K562 (cell line): Measurements from ENCODE around the gene VSIG10L2. TPM values are rescaled to one million over a fixed set of nuclear protein-coding genes. Genes with fewer than 3 reads are reported as not detected.

Experiments
- CAMTA2 ChIP-seq: fragments of 250-450 bp; sonication (Bioruptor Pico); conservative IDR thresholded peaks from 2 replicates; pipeline ENCODE4 v1.5.1; 2022
- FOXP1 ChIP-seq: sonication (generic); formaldehyde crosslinking; IDR thresholded peaks from 2 replicates; pipeline ENCODE4 v1.8.0; 2022; ENCODE audit warnings: mild to moderate bottlenecking, missing genetic modification reagents
- GTF2E2 ChIP-seq: fragments of 200-800 bp; sonication (Bioruptor generic); IDR thresholded peaks from 2 replicates; pipeline ENCODE4 v1.6.1; 2016; ENCODE audit warnings: missing genetic modification characterization, missing compliant biosample characterization
- HNRNPL ChIP-seq: fragments of 200-400 bp; formaldehyde crosslinking; IDR thresholded peaks from 2 replicates; pipeline ENCODE4 v1.6.1; 2017; ENCODE audit warnings: low read depth, mild to moderate bottlenecking, low read length
- MECOM ChIP-seq: fragments of 250-450 bp; sonication (Bioruptor Pico); IDR thresholded peaks from 2 replicates; pipeline ENCODE4 v1.8.0; 2022; ENCODE audit warnings: inconsistent platforms
- RBM25 ChIP-seq: fragments of 200-400 bp; formaldehyde crosslinking; IDR thresholded peaks from 2 replicates; pipeline ENCODE4 v1.6.1; 2018; ENCODE audit warnings: low read length, low read depth, moderate library complexity; ENCODE audit not compliant: severe bottlenecking
- ZNF696 ChIP-seq: fragments of 250-450 bp; sonication (Bioruptor Pico); conservative IDR thresholded peaks from 2 replicates; pipeline ENCODE4 v1.4.0; 2020; ENCODE audit warnings: mild to moderate bottlenecking, moderate library complexity
- polyA plus RNA-seq, 8 experiments: library from polyadenylated mRNA; depleted of rRNA in 4 of 8; stranded (reverse) in 5 of 8; unstranded in 3 of 8; fragments of >200 nt; fragmentation: Nextera tagmentation in 2 of 8; fragmentation: Illumina TruSeq in 1 of 8; extraction: Ambion mirVana in 2 of 8; extraction: Trizol in 1 of 8; gene quantifications; 2 replicates each; pipeline versions ENCODE4 v1.2.1 to v1.2.3, GENCODE V29; 2011 to 2014; ENCODE audit warnings: inconsistent platforms in 1 of 8, missing spikeins in 1 of 8
- total RNA-seq, 7 experiments: library from RNA; depleted of rRNA in 6 of 7; stranded (reverse); fragments of >200 nt in 6 of 7; fragmentation: Illumina TruSeq in 2 of 7; extraction: Trizol in 2 of 7; gene quantifications; 2 replicates each; pipeline versions ENCODE4 v1.2.1 to v1.2.3, GENCODE V29; 2011 to 2021; ENCODE audit warnings: low replicate concordance in 1 of 7
- TF ChIP-seq, protein P1 (sequence below): fragments of 450-650 bp; IDR thresholded peaks from 2 replicates; pipeline ENCODE4 v1.6.1; 2017; ENCODE audit warnings: antibody characterized with exemption, mild to moderate bottlenecking
- TF ChIP-seq, protein P2 (sequence below): fragments of 250-450 bp; sonication (Bioruptor Pico); IDR thresholded peaks from 2 replicates; pipeline ENCODE4 v1.4.0; 2020; ENCODE audit warnings: mild to moderate bottlenecking, moderate library complexity
- TF ChIP-seq, protein P3 (sequence below): fragments of 250-450 bp; sonication (Bioruptor Pico); IDR thresholded peaks from 2 replicates; pipeline ENCODE4 v1.5.0; 2021; ENCODE audit warnings: mild to moderate bottlenecking, moderate library complexity
- TF ChIP-seq, protein P4 (sequence below), 2 experiments: fragments of 450-650 bp; IDR thresholded peaks; 2 replicates each; pipeline ENCODE4 v1.6.1; 2018; ENCODE audit warnings: mild to moderate bottlenecking in 2 of 2, low read depth in 1 of 2; ENCODE audit not compliant: partially characterized antibody in 2 of 2

The VSIG10L2 gene
- total and polyA plus RNA-seq, 9 of the 15 experiments (the other 6 are each of a cell fraction or from before 2014, with no cell fraction given) = not detected

DNA sequence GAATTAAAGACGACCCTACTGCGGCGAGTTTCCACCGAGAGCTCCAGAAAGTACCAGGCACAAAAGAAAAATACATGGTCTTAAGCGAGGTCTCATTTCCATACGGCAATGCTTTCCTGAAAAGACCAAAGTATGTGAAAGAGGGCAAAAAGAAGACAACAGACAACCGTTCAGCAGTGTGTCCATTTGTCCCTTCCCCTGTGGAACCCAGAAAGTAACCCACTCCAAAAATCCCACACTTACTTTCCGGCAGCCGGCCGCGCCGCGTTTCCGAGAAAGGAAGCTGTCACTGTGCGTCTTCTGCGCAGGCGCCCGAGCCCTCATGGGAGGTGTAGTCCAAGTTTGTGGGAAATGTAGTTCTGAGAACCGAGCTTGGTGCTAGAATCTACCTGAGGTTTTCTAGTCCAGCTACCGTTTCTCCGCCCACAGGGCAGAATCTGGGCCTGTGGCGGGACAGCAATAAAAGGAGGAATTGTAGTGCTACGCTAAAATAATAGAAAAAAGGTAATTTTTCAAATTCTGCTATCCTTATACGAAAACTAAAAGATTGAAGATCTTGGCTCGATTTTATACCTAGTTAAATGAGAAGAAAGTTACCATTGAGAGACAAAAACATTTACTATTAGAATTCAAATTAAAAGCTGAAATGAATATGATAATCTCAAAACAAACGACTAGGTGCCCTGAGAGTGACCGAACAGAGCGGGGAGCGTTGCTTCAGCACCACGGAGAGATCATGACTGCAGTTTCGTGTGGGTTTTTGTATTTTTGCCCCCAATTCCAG is 42.7 kb upstream of the VSIG10L2 start, which contains the start of gene PUS3 (continued):
- TF ChIP-seq, protein P1, sequence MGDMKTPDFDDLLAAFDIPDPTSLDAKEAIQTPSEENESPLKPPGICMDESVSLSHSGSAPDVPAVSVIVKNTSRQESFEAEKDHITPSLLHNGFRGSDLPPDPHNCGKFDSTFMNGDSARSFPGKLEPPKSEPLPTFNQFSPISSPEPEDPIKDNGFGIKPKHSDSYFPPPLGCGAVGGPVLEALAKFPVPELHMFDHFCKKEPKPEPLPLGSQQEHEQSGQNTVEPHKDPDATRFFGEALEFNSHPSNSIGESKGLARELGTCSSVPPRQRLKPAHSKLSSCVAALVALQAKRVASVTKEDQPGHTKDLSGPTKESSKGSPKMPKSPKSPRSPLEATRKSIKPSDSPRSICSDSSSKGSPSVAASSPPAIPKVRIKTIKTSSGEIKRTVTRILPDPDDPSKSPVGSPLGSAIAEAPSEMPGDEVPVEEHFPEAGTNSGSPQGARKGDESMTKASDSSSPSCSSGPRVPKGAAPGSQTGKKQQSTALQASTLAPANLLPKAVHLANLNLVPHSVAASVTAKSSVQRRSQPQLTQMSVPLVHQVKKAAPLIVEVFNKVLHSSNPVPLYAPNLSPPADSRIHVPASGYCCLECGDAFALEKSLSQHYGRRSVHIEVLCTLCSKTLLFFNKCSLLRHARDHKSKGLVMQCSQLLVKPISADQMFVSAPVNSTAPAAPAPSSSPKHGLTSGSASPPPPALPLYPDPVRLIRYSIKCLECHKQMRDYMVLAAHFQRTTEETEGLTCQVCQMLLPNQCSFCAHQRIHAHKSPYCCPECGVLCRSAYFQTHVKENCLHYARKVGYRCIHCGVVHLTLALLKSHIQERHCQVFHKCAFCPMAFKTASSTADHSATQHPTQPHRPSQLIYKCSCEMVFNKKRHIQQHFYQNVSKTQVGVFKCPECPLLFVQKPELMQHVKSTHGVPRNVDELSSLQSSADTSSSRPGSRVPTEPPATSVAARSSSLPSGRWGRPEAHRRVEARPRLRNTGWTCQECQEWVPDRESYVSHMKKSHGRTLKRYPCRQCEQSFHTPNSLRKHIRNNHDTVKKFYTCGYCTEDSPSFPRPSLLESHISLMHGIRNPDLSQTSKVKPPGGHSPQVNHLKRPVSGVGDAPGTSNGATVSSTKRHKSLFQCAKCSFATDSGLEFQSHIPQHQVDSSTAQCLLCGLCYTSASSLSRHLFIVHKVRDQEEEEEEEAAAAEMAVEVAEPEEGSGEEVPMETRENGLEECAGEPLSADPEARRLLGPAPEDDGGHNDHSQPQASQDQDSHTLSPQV = no peak
- no peak for TF ChIP-seq ZNF696
- no peak for TF ChIP-seq CAMTA2 (CRISPR knock-in tag)
- TF ChIP-seq RBM25 = no peak
- no peak for TF ChIP-seq HNRNPL
- TF ChIP-seq, protein P2, sequence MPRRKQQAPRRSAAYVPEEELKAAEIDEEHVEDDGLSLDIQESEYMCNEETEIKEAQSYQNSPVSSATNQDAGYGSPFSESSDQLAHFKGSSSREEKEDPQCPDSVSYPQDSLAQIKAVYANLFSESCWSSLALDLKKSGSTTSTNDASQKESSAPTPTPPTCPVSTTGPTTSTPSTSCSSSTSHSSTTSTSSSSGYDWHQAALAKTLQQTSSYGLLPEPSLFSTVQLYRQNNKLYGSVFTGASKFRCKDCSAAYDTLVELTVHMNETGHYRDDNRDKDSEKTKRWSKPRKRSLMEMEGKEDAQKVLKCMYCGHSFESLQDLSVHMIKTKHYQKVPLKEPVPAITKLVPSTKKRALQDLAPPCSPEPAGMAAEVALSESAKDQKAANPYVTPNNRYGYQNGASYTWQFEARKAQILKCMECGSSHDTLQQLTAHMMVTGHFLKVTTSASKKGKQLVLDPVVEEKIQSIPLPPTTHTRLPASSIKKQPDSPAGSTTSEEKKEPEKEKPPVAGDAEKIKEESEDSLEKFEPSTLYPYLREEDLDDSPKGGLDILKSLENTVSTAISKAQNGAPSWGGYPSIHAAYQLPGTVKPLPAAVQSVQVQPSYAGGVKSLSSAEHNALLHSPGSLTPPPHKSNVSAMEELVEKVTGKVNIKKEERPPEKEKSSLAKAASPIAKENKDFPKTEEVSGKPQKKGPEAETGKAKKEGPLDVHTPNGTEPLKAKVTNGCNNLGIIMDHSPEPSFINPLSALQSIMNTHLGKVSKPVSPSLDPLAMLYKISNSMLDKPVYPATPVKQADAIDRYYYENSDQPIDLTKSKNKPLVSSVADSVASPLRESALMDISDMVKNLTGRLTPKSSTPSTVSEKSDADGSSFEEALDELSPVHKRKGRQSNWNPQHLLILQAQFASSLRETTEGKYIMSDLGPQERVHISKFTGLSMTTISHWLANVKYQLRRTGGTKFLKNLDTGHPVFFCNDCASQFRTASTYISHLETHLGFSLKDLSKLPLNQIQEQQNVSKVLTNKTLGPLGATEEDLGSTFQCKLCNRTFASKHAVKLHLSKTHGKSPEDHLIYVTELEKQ = no peak
- TF ChIP-seq, protein P3, sequence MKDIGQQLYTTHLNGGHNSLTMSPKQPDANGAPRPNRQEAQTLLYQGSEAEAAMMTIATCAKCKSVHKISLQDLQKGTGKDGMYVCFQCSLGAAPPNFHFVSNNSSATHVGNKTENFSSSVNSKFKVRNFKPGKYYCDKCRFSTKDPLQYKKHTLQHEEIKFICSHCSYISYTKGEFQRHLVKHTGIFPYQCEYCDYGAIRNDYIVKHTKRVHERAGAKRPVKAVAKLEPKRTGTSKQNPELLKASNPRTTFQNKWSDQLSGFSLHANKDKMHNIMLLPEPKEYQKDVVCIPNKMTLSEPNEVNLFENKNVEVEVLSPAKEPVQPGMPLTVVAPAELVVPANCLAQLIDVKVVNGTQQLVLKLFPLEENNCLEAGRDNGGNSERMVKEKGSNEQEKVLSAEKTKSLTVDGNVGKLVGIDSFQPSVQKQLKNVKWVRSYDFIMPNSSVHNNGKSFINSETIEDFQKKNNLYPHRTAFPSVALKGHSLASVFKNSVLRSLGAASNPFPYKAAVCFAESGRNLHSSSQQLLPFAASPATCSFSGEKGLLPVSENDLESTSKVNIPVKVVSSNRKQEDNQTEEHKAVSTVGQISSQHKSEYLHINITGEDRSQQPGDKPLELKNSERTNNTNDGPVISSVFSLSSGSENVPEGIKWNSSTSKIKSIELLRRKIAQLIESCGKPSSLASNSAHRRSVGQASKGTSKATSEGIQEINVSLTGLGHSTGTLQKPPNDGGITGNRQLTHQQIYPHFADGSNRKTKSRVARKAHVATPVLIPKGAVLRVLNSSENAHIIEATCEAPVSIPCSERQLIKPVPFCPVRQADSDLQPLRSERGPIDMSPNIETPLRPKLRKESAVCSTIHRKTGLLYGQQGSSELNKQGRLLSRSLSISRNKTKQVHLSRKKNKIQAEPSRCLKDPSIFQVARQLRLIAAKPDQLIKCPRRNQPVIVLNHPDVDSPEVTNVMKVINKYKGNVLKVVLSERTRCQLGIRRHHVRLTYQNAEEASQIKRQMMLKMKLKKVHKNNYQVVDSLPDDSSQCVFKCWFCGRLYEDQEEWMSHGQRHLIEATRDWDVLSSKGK (CRISPR knock-in tag) = no peak
- no peak for TF ChIP-seq MECOM (CRISPR knock-in tag)
- no peak for TF ChIP-seq FOXP1 (CRISPR knock-in tag)
- TF ChIP-seq, protein P4, sequence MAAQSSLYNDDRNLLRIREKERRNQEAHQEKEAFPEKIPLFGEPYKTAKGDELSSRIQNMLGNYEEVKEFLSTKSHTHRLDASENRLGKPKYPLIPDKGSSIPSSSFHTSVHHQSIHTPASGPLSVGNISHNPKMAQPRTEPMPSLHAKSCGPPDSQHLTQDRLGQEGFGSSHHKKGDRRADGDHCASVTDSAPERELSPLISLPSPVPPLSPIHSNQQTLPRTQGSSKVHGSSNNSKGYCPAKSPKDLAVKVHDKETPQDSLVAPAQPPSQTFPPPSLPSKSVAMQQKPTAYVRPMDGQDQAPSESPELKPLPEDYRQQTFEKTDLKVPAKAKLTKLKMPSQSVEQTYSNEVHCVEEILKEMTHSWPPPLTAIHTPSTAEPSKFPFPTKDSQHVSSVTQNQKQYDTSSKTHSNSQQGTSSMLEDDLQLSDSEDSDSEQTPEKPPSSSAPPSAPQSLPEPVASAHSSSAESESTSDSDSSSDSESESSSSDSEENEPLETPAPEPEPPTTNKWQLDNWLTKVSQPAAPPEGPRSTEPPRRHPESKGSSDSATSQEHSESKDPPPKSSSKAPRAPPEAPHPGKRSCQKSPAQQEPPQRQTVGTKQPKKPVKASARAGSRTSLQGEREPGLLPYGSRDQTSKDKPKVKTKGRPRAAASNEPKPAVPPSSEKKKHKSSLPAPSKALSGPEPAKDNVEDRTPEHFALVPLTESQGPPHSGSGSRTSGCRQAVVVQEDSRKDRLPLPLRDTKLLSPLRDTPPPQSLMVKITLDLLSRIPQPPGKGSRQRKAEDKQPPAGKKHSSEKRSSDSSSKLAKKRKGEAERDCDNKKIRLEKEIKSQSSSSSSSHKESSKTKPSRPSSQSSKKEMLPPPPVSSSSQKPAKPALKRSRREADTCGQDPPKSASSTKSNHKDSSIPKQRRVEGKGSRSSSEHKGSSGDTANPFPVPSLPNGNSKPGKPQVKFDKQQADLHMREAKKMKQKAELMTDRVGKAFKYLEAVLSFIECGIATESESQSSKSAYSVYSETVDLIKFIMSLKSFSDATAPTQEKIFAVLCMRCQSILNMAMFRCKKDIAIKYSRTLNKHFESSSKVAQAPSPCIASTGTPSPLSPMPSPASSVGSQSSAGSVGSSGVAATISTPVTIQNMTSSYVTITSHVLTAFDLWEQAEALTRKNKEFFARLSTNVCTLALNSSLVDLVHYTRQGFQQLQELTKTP (IDR thresholded peaks at IDR 0.05; ENCODE audit: low read depth in 1 of 2, partially characterized antibody in 2 of 2) = peak; percentile 16 to 96
- no peak for TF ChIP-seq GTF2E2 (tag)
